Measurements from ENCODE around the gene DDX25.

DNA sequence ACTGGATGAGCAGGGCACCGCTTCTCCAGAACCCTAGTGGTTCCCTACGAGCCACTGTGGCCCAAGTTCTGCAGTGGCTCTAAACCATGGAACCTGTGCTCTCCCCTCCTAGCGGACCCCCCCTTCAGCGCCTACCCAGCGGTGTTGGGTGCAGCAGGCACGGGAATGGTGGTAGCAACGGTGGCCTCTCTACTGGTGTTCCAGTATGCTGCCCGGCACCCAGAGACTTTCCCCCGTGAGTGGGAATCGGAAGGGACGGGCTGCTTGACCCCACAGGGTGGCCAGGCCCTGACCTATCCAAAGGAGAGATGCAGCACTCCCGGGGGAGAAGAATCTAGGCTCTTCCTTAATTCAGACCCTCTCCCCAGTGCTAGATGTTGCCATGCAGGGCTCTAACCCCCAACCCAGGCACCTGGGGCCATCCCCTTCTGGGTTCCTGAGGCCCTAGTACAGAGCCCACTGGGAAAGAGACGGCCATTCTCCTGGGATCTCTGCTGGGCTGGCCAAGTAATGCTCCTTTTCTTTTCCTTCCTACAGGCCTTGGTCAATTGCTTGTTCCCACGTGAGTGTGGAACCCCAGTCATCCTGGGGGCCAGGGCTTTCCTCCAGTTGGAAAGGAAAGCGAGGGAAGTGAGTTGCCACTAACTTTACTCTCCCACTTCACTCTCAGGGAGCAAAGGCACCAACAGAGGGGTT lies 50.8 kb downstream of the DDX25 start:
- TF ChIP-seq, protein P1, sequence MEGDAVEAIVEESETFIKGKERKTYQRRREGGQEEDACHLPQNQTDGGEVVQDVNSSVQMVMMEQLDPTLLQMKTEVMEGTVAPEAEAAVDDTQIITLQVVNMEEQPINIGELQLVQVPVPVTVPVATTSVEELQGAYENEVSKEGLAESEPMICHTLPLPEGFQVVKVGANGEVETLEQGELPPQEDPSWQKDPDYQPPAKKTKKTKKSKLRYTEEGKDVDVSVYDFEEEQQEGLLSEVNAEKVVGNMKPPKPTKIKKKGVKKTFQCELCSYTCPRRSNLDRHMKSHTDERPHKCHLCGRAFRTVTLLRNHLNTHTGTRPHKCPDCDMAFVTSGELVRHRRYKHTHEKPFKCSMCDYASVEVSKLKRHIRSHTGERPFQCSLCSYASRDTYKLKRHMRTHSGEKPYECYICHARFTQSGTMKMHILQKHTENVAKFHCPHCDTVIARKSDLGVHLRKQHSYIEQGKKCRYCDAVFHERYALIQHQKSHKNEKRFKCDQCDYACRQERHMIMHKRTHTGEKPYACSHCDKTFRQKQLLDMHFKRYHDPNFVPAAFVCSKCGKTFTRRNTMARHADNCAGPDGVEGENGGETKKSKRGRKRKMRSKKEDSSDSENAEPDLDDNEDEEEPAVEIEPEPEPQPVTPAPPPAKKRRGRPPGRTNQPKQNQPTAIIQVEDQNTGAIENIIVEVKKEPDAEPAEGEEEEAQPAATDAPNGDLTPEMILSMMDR (IDR thresholded peaks at IDR 0.05): no peak
- no peak for TF ChIP-seq POLR2AphosphoS5 (IDR thresholded peaks at IDR 0.05)

Measured in esophagus muscularis mucosa (tissue), 3 donors.